ENCODE results near the gene SIN3B.
A peak's percentile ranks its signal among the peaks of the same experiment; 100 is the strongest.
"Not testable (repeated sequence)": the region's sequence is repeated elsewhere in the genome, so short reads cannot be mapped to it uniquely, and the experiment has no call there.

The SIN3B gene

GRCh38 chr19:16829010-16829821 is at the start of gene SIN3B:
Gene SIN3B, plus strand, starts transcription at chr19:16829398. Its CDS starts 23 bp downstream, at chr19:16829421.
- DNase-seq = peak; percentile 93

- DNase-seq = no peak
These were observed 49.5 kb upstream of the SIN3B start for GRCh38 chr19:16779539-16780163.

GRCh38 chr19:16782719-16783118 is 46.5 kb upstream of the SIN3B start:
- no peak for DNase-seq

- no peak for DNase-seq
These were observed 40.7 kb upstream of the SIN3B start for GRCh38 chr19:16788479-16788878.

- DNase-seq = no peak
These were observed 40.0 kb upstream of the SIN3B start for GRCh38 chr19:16789238-16789637.

GRCh38 chr19:16790051-16790450 is 39.1 kb upstream of the SIN3B start:
- DNase-seq = no peak

GRCh38 chr19:16791942-16792341 is 37.3 kb upstream of the SIN3B start:
- DNase-seq = no peak

- no peak for DNase-seq
These were observed 34.4 kb upstream of the SIN3B start for GRCh38 chr19:16794456-16795441.

GRCh38 chr19:16795731-16796130 is 33.5 kb upstream of the SIN3B start:
- no peak for DNase-seq

GRCh38 chr19:16797876-16798275 is 31.3 kb upstream of the SIN3B start:
- DNase-seq = no peak

- DNase-seq = not testable (repeated sequence)
These were observed 30.9 kb upstream of the SIN3B start for GRCh38 chr19:16798326-16798725.

GRCh38 chr19:16799740-16800139 is 29.5 kb upstream of the SIN3B start:
- no peak for DNase-seq

- no peak for DNase-seq
These were observed 27.6 kb upstream of the SIN3B start for GRCh38 chr19:16801600-16802013.

GRCh38 chr19:16804176-16804575 is 25.0 kb upstream of the SIN3B start:
- no peak for DNase-seq

GRCh38 chr19:16807549-16808284 is 21.5 kb upstream of the SIN3B start:
- DNase-seq = no peak

- no peak for DNase-seq
These were observed 14.6 kb upstream of the SIN3B start for GRCh38 chr19:16814526-16815100.

- DNase-seq = no peak
These were observed 9.1 kb upstream of the SIN3B start for GRCh38 chr19:16820056-16820455.

GRCh38 chr19:16821081-16821480 is 8.1 kb upstream of the SIN3B start:
- no peak for DNase-seq

- no peak for DNase-seq
These were observed 6.5 kb upstream of the SIN3B start for GRCh38 chr19:16822648-16823047.

GRCh38 chr19:16824658-16825311 is 4.4 kb upstream of the SIN3B start:
- no peak for DNase-seq

- DNase-seq = no peak
These were observed 3.7 kb upstream of the SIN3B start for GRCh38 chr19:16825312-16826052.
